WI38 (cell line): Measurements from ENCODE around the gene GXYLT1.

Source experiments
- H3K4me3 ChIP-seq: 2 replicates; pipeline ENCODE4 v1.5.1; 2011; ENCODE audit warnings: low read depth, mild to moderate bottlenecking, control low read depth, low read length
- CTCF ChIP-seq: IDR thresholded peaks from 2 replicates; pipeline ENCODE4 v1.5.1; 2012; ENCODE audit warnings: low read depth, mild to moderate bottlenecking, control low read depth, low read length

Gene GXYLT1

GRCh38 chr12:42097971-42098370, 46.7 kb downstream of the GXYLT1 start:
- no peak for TF ChIP-seq CTCF
- no peak overlapping the region for H3K4me3 ChIP-seq

- no peak overlapping the region for H3K4me3 ChIP-seq
- TF ChIP-seq CTCF, result no peak
Measured at GRCh38 chr12:42094277-42094676, 50.4 kb downstream of the GXYLT1 start.

GRCh38 chr12:42091769-42092168, 52.9 kb downstream of the GXYLT1 start:
- H3K4me3 ChIP-seq, result no peak overlapping the region
- no peak for TF ChIP-seq CTCF

GRCh38 chr12:42090899-42091298, 53.8 kb downstream of the GXYLT1 start:
- no peak overlapping the region for H3K4me3 ChIP-seq
- no peak for TF ChIP-seq CTCF

- no peak for TF ChIP-seq CTCF
- no peak overlapping the region for H3K4me3 ChIP-seq
Measured at GRCh38 chr12:42086031-42086430, 58.6 kb downstream of the GXYLT1 start.

- H3K4me3 ChIP-seq, result no peak overlapping the region
- no peak for TF ChIP-seq CTCF
Measured at GRCh38 chr12:42085594-42085993, 59.1 kb downstream of the GXYLT1 start.

- H3K4me3 ChIP-seq, result no peak overlapping the region
- no peak for TF ChIP-seq CTCF
Measured at GRCh38 chr12:42084522-42084921, 60.2 kb downstream of the GXYLT1 start.
